Neural cell (in vitro differentiated cells): Measurements from ENCODE around the gene MTO1. TPM values are rescaled to one million over a fixed set of nuclear protein-coding genes. Genes with fewer than 3 reads are reported as not detected.
"Not testable (repeated sequence)": the region's sequence is repeated elsewhere in the genome, so short reads cannot be mapped to it uniquely, and the experiment has no call there.

ENCODE experiments used
- H2AFZ ChIP-seq: fragments of 200-600, 300-800 bp; sonication (generic), shearing (Covaris generic); 2 replicates; pipeline ENCODE4 v1.6.0; 2014; ENCODE audit warnings: low read depth, mild to moderate bottlenecking, antibody characterized with exemption, low read length, moderate library complexity
- H3F3A ChIP-seq: fragments of 200-600 bp; shearing (Covaris generic); 2 replicates; pipeline ENCODE4 v1.6.1; 2016; ENCODE audit warnings: mild to moderate bottlenecking, moderate library complexity, mixed read lengths, antibody characterized with exemption, low read length; ENCODE audit not compliant: insufficient read depth, poor library complexity, severe bottlenecking
- H3K27ac ChIP-seq: fragments of 200-600, 300-800 bp; sonication (generic), shearing (Covaris generic); 2 replicates; pipeline ENCODE4 v1.5.1; 2014; ENCODE audit warnings: mild to moderate bottlenecking, low read length, moderate library complexity
- H3K27me3 ChIP-seq: fragments of 300-800, 200-600 bp; sonication (generic), shearing (Covaris generic); 2 replicates; pipeline ENCODE4 v1.6.0; 2014; ENCODE audit warnings: mild to moderate bottlenecking, low read depth, low read length, moderate library complexity; ENCODE audit not compliant: insufficient read depth
- H3K36me3 ChIP-seq: fragments of 300-800, 200-600 bp; sonication (generic), shearing (Covaris generic); 2 replicates; pipeline ENCODE4 v1.5.1; 2014; ENCODE audit warnings: mild to moderate bottlenecking, antibody characterized with exemption, low read length, moderate library complexity; ENCODE audit not compliant: insufficient read depth
- H3K4me2 ChIP-seq: fragments of 300-800, 200-600 bp; sonication (generic), shearing (Covaris generic); 2 replicates; pipeline ENCODE4 v1.6.0; 2014; ENCODE audit warnings: mild to moderate bottlenecking, low read length
- H3K4me3 ChIP-seq: fragments of 300-800, 200-600 bp; sonication (generic), shearing (Covaris generic); 2 replicates; pipeline ENCODE4 v1.5.1; 2014; ENCODE audit warnings: mild to moderate bottlenecking, low read length, moderate library complexity
- H3K79me2 ChIP-seq: fragments of 200-600 bp; shearing (Covaris generic); replicated peaks from 2 replicates; pipeline ENCODE4 v1.6.0; 2014; ENCODE audit warnings: mild to moderate bottlenecking, low read length, moderate library complexity; ENCODE audit not compliant: insufficient read depth
- H3K9ac ChIP-seq: fragments of 300-800, 200-600 bp; sonication (generic), shearing (Covaris generic); 2 replicates; pipeline ENCODE4 v1.6.1; 2016; ENCODE audit warnings: mild to moderate bottlenecking, low read length, mixed read lengths
- H3K9me2 ChIP-seq: fragments of 200-600 bp; shearing (Covaris generic); 2 replicates; pipeline ENCODE4 v1.6.1; 2016; ENCODE audit warnings: mild to moderate bottlenecking, low read length, mixed read lengths; ENCODE audit not compliant: insufficient read depth
- H3K9me3 ChIP-seq: fragments of 200-600, 300-800 bp; sonication (generic), shearing (Covaris generic); 2 replicates; pipeline ENCODE4 v1.6.1; 2016; ENCODE audit warnings: mild to moderate bottlenecking, mixed run types, low read length, moderate library complexity, mixed read lengths
- H4K20me1 ChIP-seq: fragments of 200-600 bp; shearing (Covaris generic); 2 replicates; pipeline ENCODE4 v1.6.1; 2016; ENCODE audit warnings: mild to moderate bottlenecking, mixed run types; ENCODE audit not compliant: insufficient read depth
- CTCF ChIP-seq: fragments of 450-650 bp; IDR thresholded peaks from 2 replicates; pipeline ENCODE4 v1.5.1; 2014; ENCODE audit warnings: antibody characterized with exemption, mild to moderate bottlenecking, moderate library complexity; ENCODE audit not compliant: poor library complexity, severe bottlenecking
- EP300 ChIP-seq: fragments of 450-650 bp; conservative IDR thresholded peaks from 2 replicates; pipeline ENCODE4 v1.6.1; 2014; ENCODE audit warnings: antibody characterized with exemption, mild to moderate bottlenecking, moderate library complexity; ENCODE audit not compliant: poor library complexity, severe bottlenecking
- EZH2 ChIP-seq: fragments of 200-600, 300-800 bp; shearing (Covaris generic), sonication (generic); IDR thresholded peaks from 2 replicates; pipeline ENCODE4 v1.6.1; 2014; ENCODE audit warnings: antibody characterized with exemption, low read length, borderline replicate concordance, mild to moderate bottlenecking; ENCODE audit not compliant: insufficient read depth, poor library complexity, severe bottlenecking
- MXI1 ChIP-seq: fragments of 450-650 bp; conservative IDR thresholded peaks from 2 replicates; pipeline ENCODE4 v1.6.1; 2014; ENCODE audit warnings: antibody characterized with exemption, mild to moderate bottlenecking; ENCODE audit not compliant: poor library complexity, severe bottlenecking
- POLR2AphosphoS5 ChIP-seq: IDR thresholded peaks from 2 replicates; pipeline ENCODE4 v1.6.1; 2012
- RAD21 ChIP-seq: fragments of 450-650 bp; conservative IDR thresholded peaks from 2 replicates; pipeline ENCODE4 v1.6.1; 2014; ENCODE audit warnings: antibody characterized with exemption, mild to moderate bottlenecking, moderate library complexity
- REST ChIP-seq: IDR thresholded peaks from 2 replicates; pipeline ENCODE4 v1.6.1; 2012; ENCODE audit warnings: borderline replicate concordance
- SMC3 ChIP-seq: fragments of 450-650 bp; conservative IDR thresholded peaks from 2 replicates; pipeline ENCODE4 v1.6.1; 2014; ENCODE audit warnings: antibody characterized with exemption, mild to moderate bottlenecking, moderate library complexity; ENCODE audit not compliant: poor library complexity
- TAF1 ChIP-seq: IDR thresholded peaks from 2 replicates; pipeline ENCODE4 v1.6.1; 2012; ENCODE audit warnings: low read depth
- polyA plus RNA-seq: library from polyadenylated mRNA; depleted of rRNA; stranded (reverse); fragments of >200 nt; gene quantifications from 2 replicates; pipeline ENCODE4 v1.2.3, GENCODE V29; 2014

The MTO1 gene
- polyA plus RNA-seq, 1 donor from 2014 or later: 30.6 TPM

- H3K4me2 ChIP-seq: no peak overlapping the region
- no peak overlapping the region for H3K27ac ChIP-seq
- no peaks in the 10 kb centered on the region for H3F3A ChIP-seq
- H3K27me3 ChIP-seq: no peaks in the 10 kb centered on the region
- TF ChIP-seq MXI1 (no peak), TAF1 (no peak), EZH2 (no peak), CTCF (no peak), EP300 (no peak), REST (no peak), RAD21 (no peak), POLR2AphosphoS5 (no peak), SMC3 (no peak)
- H4K20me1 ChIP-seq: no peaks in the 10 kb centered on the region
- no peaks in the 10 kb centered on the region for H3K9me3 ChIP-seq
- H2AFZ ChIP-seq: no peak overlapping the region
- H3K4me3 ChIP-seq: no peak overlapping the region
- H3K36me3 ChIP-seq: no peaks in the 10 kb centered on the region
- H3K79me2 ChIP-seq: no peaks in the 10 kb centered on the region
- no peaks in the 10 kb centered on the region for H3K9me2 ChIP-seq
- H3K9ac ChIP-seq: no peak overlapping the region
Measured at GRCh38 chr6:73547036-73547435, 85.5 kb downstream of the MTO1 start.

- TF ChIP-seq REST (no peak), EP300 (no peak), TAF1 (no peak), EZH2 (no peak), SMC3 (no peak), MXI1 (no peak), CTCF (no peak), RAD21 (no peak), POLR2AphosphoS5 (no peak)
- H3K36me3 ChIP-seq: no peaks in the 10 kb centered on the region
- H3K9ac ChIP-seq: no peak overlapping the region
- no peaks in the 10 kb centered on the region for H3K79me2 ChIP-seq
- H3K27me3 ChIP-seq: no peaks in the 10 kb centered on the region
- H3K4me2 ChIP-seq: no peak overlapping the region
- H2AFZ ChIP-seq: no peak overlapping the region
- no peaks in the 10 kb centered on the region for H3K9me2 ChIP-seq
- no peak overlapping the region for H3K27ac ChIP-seq
- no peaks in the 10 kb centered on the region for H4K20me1 ChIP-seq
- no peaks in the 10 kb centered on the region for H3K9me3 ChIP-seq
- H3F3A ChIP-seq: no peaks in the 10 kb centered on the region
- H3K4me3 ChIP-seq: no peak overlapping the region
Measured at GRCh38 chr6:73548458-73549446, 87.2 kb downstream of the MTO1 start.

GRCh38 chr6:73551115-73551514 is 89.6 kb downstream of the MTO1 start:
- not testable (repeated sequence) for H4K20me1 ChIP-seq, H3K36me3 ChIP-seq, H3K9me3 ChIP-seq, H3K27me3 ChIP-seq, H3K9me2 ChIP-seq, H3K9ac ChIP-seq, H3K79me2 ChIP-seq, H2AFZ ChIP-seq, H3F3A ChIP-seq, H3K4me2 ChIP-seq, H3K27ac ChIP-seq, H3K4me3 ChIP-seq
